Measurements from ENCODE around the gene SPINK13. TPM values are rescaled to one million over a fixed set of nuclear protein-coding genes. Genes with fewer than 3 reads are reported as not detected.

SPINK13 gene
- total and polyA plus RNA-seq, 2 of the 8 experiments (the other 6 are each of a cell fraction or from before 2014, with no cell fraction given), result not detected

DNA sequence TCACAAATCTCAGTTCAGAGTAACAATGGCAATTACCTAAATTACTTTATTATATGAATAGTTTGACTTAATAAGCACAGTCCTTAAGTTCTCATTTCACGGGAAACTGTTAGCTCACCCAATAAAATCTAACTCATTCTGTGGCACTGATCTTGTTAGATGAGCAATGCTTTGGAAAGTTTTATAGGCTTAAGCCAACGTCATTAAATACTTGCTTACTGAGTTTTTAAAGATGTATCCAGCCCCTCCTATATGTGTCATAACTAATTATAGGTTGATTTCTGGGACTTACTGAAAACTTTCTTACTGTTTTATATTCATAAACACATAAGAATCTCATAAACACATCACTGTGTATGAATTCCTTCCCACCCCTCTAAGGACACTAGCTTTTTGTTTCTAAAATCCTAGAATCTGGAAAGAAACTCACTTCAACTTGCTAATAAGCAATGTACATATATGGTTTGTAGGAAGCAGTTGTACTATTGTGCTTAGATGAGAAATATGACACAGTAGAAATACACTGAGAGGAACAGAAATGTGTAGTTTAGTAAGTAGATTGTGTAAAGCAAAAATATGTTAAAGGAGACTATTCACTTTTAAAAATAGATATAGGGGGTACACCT is 44.4 kb upstream of the SPINK13 start:
- WGBS, 2 experiments (ENCODE audit: extremely low coverage in 1 of 2, insufficient coverage in 1 of 2, insufficient read length in 1 of 2, insufficient replicate concordance in 2 of 2, low coverage in 1 of 2, low lambda C conversion rate in 2 of 2, missing lambda C conversion rate in 1 of 2), result 83% methylated on average over 2 of the region's 2 CpGs; no CpG with 5 or more reads in 1 of the 2 experiments
- Histone ChIP-seq H2BK120ac (replicated peaks; ENCODE audit: low read depth, low read length) (no peak overlapping the region), H2AFZ (ENCODE audit: low read length) (no peak overlapping the region), H3K79me2 (ENCODE audit: control insufficient read depth in 1 of 2, insufficient read depth in 2 of 2, low read length in 2 of 2) (no peaks in the 10 kb centered on the region), H4K5ac (ENCODE audit: insufficient read length, low read depth, low read length) (no peak overlapping the region), H4K8ac (ENCODE audit: extremely low read depth, insufficient read depth, low read length) (no peak overlapping the region), H3K23ac (ENCODE audit: insufficient read length) (no peak overlapping the region), H4K20me1 (replicated peaks in 1 of 2; ENCODE audit: control insufficient read depth in 1 of 2, insufficient read depth in 2 of 2, low read length in 2 of 2) (no peaks in the 10 kb centered on the region), H3K9ac (replicated peaks in 1 of 4; ENCODE audit: extremely low read depth in 1 of 4, low read depth in 3 of 4, low read length in 3 of 4) (no peak overlapping the region), H3K27ac (ENCODE audit: low read depth, low read length) (no peak overlapping the region), H2BK20ac (ENCODE audit: low read length) (no peak overlapping the region), H3K23me2 (ENCODE audit: low read depth, low read length) (no peaks in the 10 kb centered on the region), H2BK15ac (ENCODE audit: low read length) (no peak overlapping the region), H3K27me3 (replicated peaks in 1 of 4; ENCODE audit: control insufficient read depth in 3 of 4, extremely low read depth in 1 of 4, insufficient read depth in 3 of 4, low read length in 3 of 4) (no peaks in the 10 kb centered on the region), H4K91ac (replicated peaks; ENCODE audit: insufficient read length, low read length) (no peak overlapping the region), H3K4ac (replicated peaks; ENCODE audit: insufficient read length, low read depth, low read length) (no peak overlapping the region), H3K36me3 (ENCODE audit: control insufficient read depth in 2 of 4, insufficient read depth in 4 of 4, low read length in 3 of 4) (no peaks in the 10 kb centered on the region), H3K14ac (ENCODE audit: insufficient read length) (no peak overlapping the region), H3K9me3 (ENCODE audit: insufficient read depth in 2 of 2, low read depth in 1 of 2, low read length in 1 of 2) (no peaks in the 10 kb centered on the region), H2BK12ac (ENCODE audit: low read depth, low read length) (no peak overlapping the region), H2AK5ac (ENCODE audit: low read depth, low read length) (no peak overlapping the region), H2BK5ac (ENCODE audit: low read depth, low read length) (no peak overlapping the region), H3K4me2 (ENCODE audit: insufficient read depth in 1 of 2, low read depth in 2 of 2, low read length in 2 of 2) (no peak overlapping the region), H3K18ac (ENCODE audit: extremely low read depth, low read length) (no peak overlapping the region), H3K79me1 (ENCODE audit: low read depth, low read length) (no peaks in the 10 kb centered on the region), H3K56ac (replicated peaks; ENCODE audit: insufficient read length, low read depth, low read length) (no peak overlapping the region), H3K4me3 (ENCODE audit: extremely low read depth in 1 of 4, insufficient read depth in 2 of 4, low read depth in 3 of 4, low read length in 4 of 4) (no peak overlapping the region), H3K4me1 (replicated peaks in 1 of 4; ENCODE audit: control insufficient read depth in 3 of 4, insufficient read depth in 4 of 4, low read length in 3 of 4) (no peaks in the 10 kb centered on the region)
- CTCF ChIA-PET (ENCODE audit: partially characterized antibody), result interaction anchor here (1.0 kb wide), 1 partner anchor 111 kb away, joined by 3 read pairs; no protein-coding TSS in a partner anchor
- FAIRE-seq, result no peak
- DNase-seq (ENCODE audit: low read depth in 1 of 2, low spot score in 2 of 2), result no peak
- POLR2A ChIA-PET (ENCODE audit: partially characterized antibody), result no interaction called here
- TF ChIP-seq, protein P1, sequence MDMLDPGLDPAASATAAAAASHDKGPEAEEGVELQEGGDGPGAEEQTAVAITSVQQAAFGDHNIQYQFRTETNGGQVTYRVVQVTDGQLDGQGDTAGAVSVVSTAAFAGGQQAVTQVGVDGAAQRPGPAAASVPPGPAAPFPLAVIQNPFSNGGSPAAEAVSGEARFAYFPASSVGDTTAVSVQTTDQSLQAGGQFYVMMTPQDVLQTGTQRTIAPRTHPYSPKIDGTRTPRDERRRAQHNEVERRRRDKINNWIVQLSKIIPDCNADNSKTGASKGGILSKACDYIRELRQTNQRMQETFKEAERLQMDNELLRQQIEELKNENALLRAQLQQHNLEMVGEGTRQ (IDR thresholded peaks at IDR 0.05; ENCODE audit: low read length), result no peak
- TF ChIP-seq, protein P2, sequence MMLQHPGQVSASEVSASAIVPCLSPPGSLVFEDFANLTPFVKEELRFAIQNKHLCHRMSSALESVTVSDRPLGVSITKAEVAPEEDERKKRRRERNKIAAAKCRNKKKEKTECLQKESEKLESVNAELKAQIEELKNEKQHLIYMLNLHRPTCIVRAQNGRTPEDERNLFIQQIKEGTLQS (IDR thresholded peaks at IDR 0.05; ENCODE audit: insufficient read depth, low read depth, low read length), result no peak
- no peak for TF ChIP-seq EZH2 (IDR thresholded peaks at IDR 0.05; ENCODE audit: low read depth, low read length, severe bottlenecking)
- TF ChIP-seq CHD1 (IDR thresholded peaks at IDR 0.05; ENCODE audit: low read depth, low read length), result no peak
- TF ChIP-seq KDM4A (IDR thresholded peaks at IDR 0.05; ENCODE audit: low read depth, low read length, severe bottlenecking), result no peak
- no peak for TF ChIP-seq RAD21 (IDR thresholded peaks at IDR 0.05 in 1 of 2, conservative IDR thresholded peaks at IDR 0.05 in 1 of 2; ENCODE audit: low read depth in 2 of 2, low read length in 2 of 2)
- TF ChIP-seq GABPA (IDR thresholded peaks at IDR 0.05; ENCODE audit: borderline replicate concordance, insufficient read depth, low read length), result no peak
- no peak for TF ChIP-seq SIRT6 (IDR thresholded peaks at IDR 0.05; ENCODE audit: low read length)
- TF ChIP-seq TAF7 (optimal IDR thresholded peaks at IDR 0.05; ENCODE audit: borderline replicate concordance, low read depth, low read length), result no peak
- TF ChIP-seq JUND (IDR thresholded peaks at IDR 0.05; ENCODE audit: low read length), result no peak
- no peak for TF ChIP-seq ASH2L (IDR thresholded peaks at IDR 0.05; ENCODE audit: low read length)
- no peak for TF ChIP-seq TEAD4 (IDR thresholded peaks at IDR 0.05; ENCODE audit: low read depth, low read length)
